ENCODE results near the gene CACNA1D. TPM values are rescaled to one million over a fixed set of nuclear protein-coding genes. Genes with fewer than 3 reads are reported as not detected.

CACNA1D gene
- total and polyA plus RNA-seq, 2 donors (not counting 3 experiments of a cell fraction or from before 2014, with no cell fraction given) = 0.06 TPM; not detected in 1

DNA sequence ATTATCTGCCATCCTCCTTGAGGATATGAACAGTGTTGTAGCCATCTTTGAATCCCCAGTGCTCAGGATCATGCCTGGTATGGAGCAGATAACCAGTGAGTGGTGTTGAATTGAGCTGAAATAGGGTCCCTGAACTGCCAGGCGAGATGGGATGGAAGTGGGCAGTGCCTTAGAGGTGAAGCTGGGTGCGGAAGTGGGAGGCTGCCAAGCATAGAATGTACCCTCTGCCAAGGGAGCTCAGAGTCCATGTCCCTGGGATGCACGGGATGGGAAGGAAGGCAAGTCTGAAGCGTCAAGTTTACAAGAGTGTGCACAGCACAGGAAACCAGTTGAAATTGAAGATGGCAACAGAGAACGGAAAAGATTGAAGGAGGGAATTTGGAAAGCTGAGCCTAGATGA lies 147.0 kb downstream of the CACNA1D start:
- dilution Hi-C loops (cut with MboI; ENCODE audit: extremely low pct_ligation_motif_present, low sequenced_read_pairs) (no loop called here), intact Hi-C loops (cut with micrococcal nuclease) (no loop called here)
- CTCF ChIA-PET = no interaction called here
- H2AFZ ChIP-seq (ENCODE audit: low read depth, low read length) = no peak overlapping the region
- TF ChIP-seq GATA2 (IDR thresholded peaks at IDR 0.05; ENCODE audit: insufficient read depth, insufficient read length, low read depth, low read length) = no peak
- TF ChIP-seq, protein P1, sequence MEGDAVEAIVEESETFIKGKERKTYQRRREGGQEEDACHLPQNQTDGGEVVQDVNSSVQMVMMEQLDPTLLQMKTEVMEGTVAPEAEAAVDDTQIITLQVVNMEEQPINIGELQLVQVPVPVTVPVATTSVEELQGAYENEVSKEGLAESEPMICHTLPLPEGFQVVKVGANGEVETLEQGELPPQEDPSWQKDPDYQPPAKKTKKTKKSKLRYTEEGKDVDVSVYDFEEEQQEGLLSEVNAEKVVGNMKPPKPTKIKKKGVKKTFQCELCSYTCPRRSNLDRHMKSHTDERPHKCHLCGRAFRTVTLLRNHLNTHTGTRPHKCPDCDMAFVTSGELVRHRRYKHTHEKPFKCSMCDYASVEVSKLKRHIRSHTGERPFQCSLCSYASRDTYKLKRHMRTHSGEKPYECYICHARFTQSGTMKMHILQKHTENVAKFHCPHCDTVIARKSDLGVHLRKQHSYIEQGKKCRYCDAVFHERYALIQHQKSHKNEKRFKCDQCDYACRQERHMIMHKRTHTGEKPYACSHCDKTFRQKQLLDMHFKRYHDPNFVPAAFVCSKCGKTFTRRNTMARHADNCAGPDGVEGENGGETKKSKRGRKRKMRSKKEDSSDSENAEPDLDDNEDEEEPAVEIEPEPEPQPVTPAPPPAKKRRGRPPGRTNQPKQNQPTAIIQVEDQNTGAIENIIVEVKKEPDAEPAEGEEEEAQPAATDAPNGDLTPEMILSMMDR (IDR thresholded peaks at IDR 0.05; ENCODE audit: extremely low read depth in 1 of 2, insufficient read depth in 1 of 2, low read depth in 1 of 2, low read length in 2 of 2) = no peak
- no peaks in the 10 kb centered on the region for H3K9me1 ChIP-seq (replicated peaks; ENCODE audit: control insufficient read depth, extremely low read depth, insufficient read depth, low read length)
- no peak overlapping the region for H3K9ac ChIP-seq (replicated peaks; ENCODE audit: extremely low read depth, insufficient read depth, low read length)
- no peaks in the 10 kb centered on the region for H3K36me3 ChIP-seq (ENCODE audit: control insufficient read depth in 2 of 2, extremely low read depth in 1 of 2, insufficient read depth in 2 of 2, low read length in 2 of 2)
- no peaks in the 10 kb centered on the region for H3K4me1 ChIP-seq (ENCODE audit: control insufficient read depth, extremely low read depth, insufficient read depth, low read length)
- DNase-seq (ENCODE audit: low read depth, low spot score) (no peak), FAIRE-seq (no peak)
- H3K4me2 ChIP-seq (ENCODE audit: insufficient read depth, low read length) = no peak overlapping the region
- POLR2A ChIA-PET = no interaction called here
- H3K79me2 ChIP-seq (ENCODE audit: control insufficient read depth, insufficient read depth, low read length) = no peaks in the 10 kb centered on the region
- BruUV-seq (replicated peaks) = no TSS peak
- no peaks in the 10 kb centered on the region for H4K20me1 ChIP-seq (replicated peaks; ENCODE audit: control insufficient read depth, extremely low read depth, insufficient read depth, low read length)
- H3K27me3 ChIP-seq (ENCODE audit: control insufficient read depth in 2 of 2, insufficient read depth in 2 of 2, low read length in 2 of 2) = no peaks in the 10 kb centered on the region
- H3K9me3 ChIP-seq (replicated peaks; ENCODE audit: control insufficient read depth, insufficient read depth, low read length) = no peaks in the 10 kb centered on the region
- H3K4me3 ChIP-seq (replicated peaks in 1 of 3; ENCODE audit: insufficient read depth in 1 of 3, low read depth in 1 of 3, low read length in 3 of 3) = no peak overlapping the region
- no peak overlapping the region for H3K27ac ChIP-seq (ENCODE audit: insufficient read depth, low read depth, low read length)

DNA sequence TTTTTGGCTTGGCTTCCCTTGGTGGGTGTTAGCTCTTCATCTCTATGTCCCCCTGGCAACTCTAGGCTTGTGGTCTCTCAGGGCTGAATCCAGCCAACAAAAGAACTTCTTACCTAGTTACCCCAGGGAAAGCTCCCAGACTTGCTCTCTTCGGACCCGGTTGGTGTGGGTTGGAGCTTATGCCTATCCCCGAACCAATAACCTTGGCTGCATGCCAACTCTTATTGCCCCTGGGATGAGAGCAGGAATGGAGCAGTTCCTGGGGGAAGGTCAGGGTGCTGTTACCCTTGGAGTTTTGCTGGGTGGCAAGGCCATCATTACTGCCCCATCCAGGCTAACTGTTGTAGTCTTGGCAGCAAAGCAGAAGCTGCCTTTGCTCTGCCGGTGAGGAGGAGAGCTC lies 147.8 kb downstream of the CACNA1D start:
- POLR2A ChIA-PET = no interaction called here
- intact Hi-C loops (cut with micrococcal nuclease) (no loop called here), dilution Hi-C loops (cut with MboI; ENCODE audit: extremely low pct_ligation_motif_present, low sequenced_read_pairs) (no loop called here)
- H3K27ac ChIP-seq (ENCODE audit: insufficient read depth, low read depth, low read length) = no peak overlapping the region
- no peaks in the 10 kb centered on the region for H3K79me2 ChIP-seq (ENCODE audit: control insufficient read depth, insufficient read depth, low read length)
- no peaks in the 10 kb centered on the region for H3K36me3 ChIP-seq (ENCODE audit: control insufficient read depth in 2 of 2, extremely low read depth in 1 of 2, insufficient read depth in 2 of 2, low read length in 2 of 2)
- FAIRE-seq = no peak
- no peak overlapping the region for H3K4me3 ChIP-seq (replicated peaks in 1 of 3; ENCODE audit: insufficient read depth in 1 of 3, low read depth in 1 of 3, low read length in 3 of 3)
- DNase-seq (ENCODE audit: low read depth, low spot score) = no peak
- no peak overlapping the region for H2AFZ ChIP-seq (ENCODE audit: low read depth, low read length)
- CTCF ChIA-PET = interaction anchor here (1.3 kb wide), 1 partner anchor 8 kb away, joined by 3 read pairs; no protein-coding TSS in a partner anchor
- H3K9me1 ChIP-seq (replicated peaks; ENCODE audit: control insufficient read depth, extremely low read depth, insufficient read depth, low read length) = no peaks in the 10 kb centered on the region
- no peaks in the 10 kb centered on the region for H4K20me1 ChIP-seq (replicated peaks; ENCODE audit: control insufficient read depth, extremely low read depth, insufficient read depth, low read length)
- H3K27me3 ChIP-seq (ENCODE audit: control insufficient read depth in 2 of 2, insufficient read depth in 2 of 2, low read length in 2 of 2) = no peaks in the 10 kb centered on the region
- H3K4me2 ChIP-seq (ENCODE audit: insufficient read depth, low read length) = no peak overlapping the region
- no peak for TF ChIP-seq POLR2A (IDR thresholded peaks at IDR 0.05; ENCODE audit: low read depth, low read length)
- no TSS peak for BruUV-seq (replicated peaks)
- no peaks in the 10 kb centered on the region for H3K4me1 ChIP-seq (ENCODE audit: control insufficient read depth, extremely low read depth, insufficient read depth, low read length)
- H3K9ac ChIP-seq (replicated peaks; ENCODE audit: extremely low read depth, insufficient read depth, low read length) = no peak overlapping the region
- no peaks in the 10 kb centered on the region for H3K9me3 ChIP-seq (replicated peaks; ENCODE audit: control insufficient read depth, insufficient read depth, low read length)
